HG03280 (cell line): ENCODE results near the gene PRLHR.

Experiments used
- ATAC-seq: cut with Tn5 transposase; IDR thresholded peaks from one replicate; pipeline ENCODE4 v1.9.1; 2021; ENCODE audit warnings: mild to moderate bottlenecking, moderate library complexity; ENCODE audit not compliant: unreplicated experiment

PRLHR gene

GRCh38 chr10:118587881-118588651 is 7.4 kb downstream of the PRLHR start:
- no peak for ATAC-seq

GRCh38 chr10:118586911-118587310 is 8.5 kb downstream of the PRLHR start:
- ATAC-seq: no peak

GRCh38 chr10:118585794-118586193 is 9.7 kb downstream of the PRLHR start:
- no peak for ATAC-seq

GRCh38 chr10:118585234-118585633 is 10.2 kb downstream of the PRLHR start:
- no peak for ATAC-seq

- no peak for ATAC-seq
These were observed 11.1 kb downstream of the PRLHR start for GRCh38 chr10:118584181-118584954.

GRCh38 chr10:118583611-118584010 is 11.8 kb downstream of the PRLHR start:
- no peak for ATAC-seq

- ATAC-seq: no peak
These were observed 12.9 kb downstream of the PRLHR start for GRCh38 chr10:118582511-118582910.

- no peak for ATAC-seq
These were observed 14.1 kb downstream of the PRLHR start for GRCh38 chr10:118581340-118581739.

GRCh38 chr10:118580702-118581101 is 14.7 kb downstream of the PRLHR start:
- no peak for ATAC-seq

GRCh38 chr10:118573512-118573911 is 21.9 kb downstream of the PRLHR start:
- ATAC-seq: no peak

GRCh38 chr10:118572256-118573041 is 23.0 kb downstream of the PRLHR start:
- ATAC-seq: no peak

- ATAC-seq: no peak
These were observed 24.3 kb downstream of the PRLHR start for GRCh38 chr10:118571123-118571522.

- ATAC-seq: no peak
These were observed 24.9 kb downstream of the PRLHR start for GRCh38 chr10:118570591-118570990.

- ATAC-seq: no peak
These were observed 25.6 kb downstream of the PRLHR start for GRCh38 chr10:118569882-118570252.

- no peak for ATAC-seq
These were observed 26.1 kb downstream of the PRLHR start for GRCh38 chr10:118569241-118569881.

- ATAC-seq: no peak
These were observed 27.1 kb downstream of the PRLHR start for GRCh38 chr10:118568327-118568848.

- ATAC-seq: no peak
These were observed 27.7 kb downstream of the PRLHR start for GRCh38 chr10:118567701-118568248.

- ATAC-seq: no peak
These were observed 28.5 kb downstream of the PRLHR start for GRCh38 chr10:118566911-118567310.

- no peak for ATAC-seq
These were observed 30.0 kb downstream of the PRLHR start for GRCh38 chr10:118565301-118566075.

GRCh38 chr10:118564652-118565051 is 30.8 kb downstream of the PRLHR start:
- no peak for ATAC-seq
